Ishikawa (cell line): ENCODE measurements around the gene GNA14.

Experiments used
- CEBPB ChIP-seq: IDR thresholded peaks from 2 replicates; pipeline ENCODE4 v1.6.1; 2012
- CREB1 ChIP-seq: IDR thresholded peaks from 2 replicates; pipeline ENCODE4 v1.6.1; 2012; ENCODE audit warnings: low read depth
- EGR1 ChIP-seq: IDR thresholded peaks from 2 replicates; pipeline ENCODE4 v1.6.1; 2012
- EP300 ChIP-seq: IDR thresholded peaks from 2 replicates; pipeline ENCODE4 v1.6.1; 2012; ENCODE audit warnings: borderline replicate concordance
- FOXM1 ChIP-seq: IDR thresholded peaks from 2 replicates; pipeline ENCODE4 v1.6.1; 2012; ENCODE audit warnings: low read depth, borderline replicate concordance
- NFIC ChIP-seq: IDR thresholded peaks from 2 replicates; pipeline ENCODE4 v1.6.1; 2012
- RAD21 ChIP-seq: IDR thresholded peaks from 2 replicates; pipeline ENCODE4 v1.6.1; 2012; ENCODE audit warnings: low read depth
- TAF1 ChIP-seq: IDR thresholded peaks from 2 replicates; pipeline ENCODE4 v1.6.1; 2012; ENCODE audit warnings: low read depth, mild to moderate bottlenecking
- TCF12 ChIP-seq: IDR thresholded peaks from 2 replicates; pipeline ENCODE4 v1.6.1; 2012; ENCODE audit warnings: low read depth
- TEAD4 ChIP-seq: IDR thresholded peaks from 2 replicates; pipeline ENCODE4 v1.6.1; 2012
- USF1 ChIP-seq: IDR thresholded peaks from 2 replicates; pipeline ENCODE4 v1.6.1; 2012
- YY1 ChIP-seq: IDR thresholded peaks from 2 replicates; pipeline ENCODE4 v1.6.1; 2012; ENCODE audit warnings: low read depth
- ZBTB7A ChIP-seq: IDR thresholded peaks from 2 replicates; pipeline ENCODE4 v1.6.1; 2012; ENCODE audit warnings: low read depth
- TF ChIP-seq, protein P1 (sequence below): IDR thresholded peaks from 2 replicates; pipeline ENCODE4 v1.6.1; 2012; ENCODE audit warnings: low read depth, mild to moderate bottlenecking
- TF ChIP-seq, protein P2 (sequence below): IDR thresholded peaks from 2 replicates; pipeline ENCODE4 v1.6.1; 2012

GNA14 gene

DNA sequence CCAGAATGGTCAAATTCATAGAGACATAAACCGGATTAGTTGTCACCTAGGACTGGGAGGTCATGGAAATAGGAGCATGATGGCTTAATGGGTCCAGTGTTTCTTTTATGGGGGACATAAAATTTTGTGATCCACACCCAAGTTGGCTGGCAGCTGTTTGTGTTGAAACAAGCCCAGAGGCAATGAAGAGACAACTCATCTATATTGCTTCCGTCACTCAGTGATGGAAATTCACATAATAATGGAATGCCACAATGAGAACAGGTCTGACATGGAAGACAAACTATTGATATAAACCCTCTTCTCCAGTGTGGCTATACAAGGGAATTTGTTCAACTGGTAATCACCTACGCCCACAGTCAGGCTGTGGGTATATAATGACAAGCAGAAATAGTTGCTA is 173.2 kb downstream of the GNA14 start:
- TF ChIP-seq, protein P1, sequence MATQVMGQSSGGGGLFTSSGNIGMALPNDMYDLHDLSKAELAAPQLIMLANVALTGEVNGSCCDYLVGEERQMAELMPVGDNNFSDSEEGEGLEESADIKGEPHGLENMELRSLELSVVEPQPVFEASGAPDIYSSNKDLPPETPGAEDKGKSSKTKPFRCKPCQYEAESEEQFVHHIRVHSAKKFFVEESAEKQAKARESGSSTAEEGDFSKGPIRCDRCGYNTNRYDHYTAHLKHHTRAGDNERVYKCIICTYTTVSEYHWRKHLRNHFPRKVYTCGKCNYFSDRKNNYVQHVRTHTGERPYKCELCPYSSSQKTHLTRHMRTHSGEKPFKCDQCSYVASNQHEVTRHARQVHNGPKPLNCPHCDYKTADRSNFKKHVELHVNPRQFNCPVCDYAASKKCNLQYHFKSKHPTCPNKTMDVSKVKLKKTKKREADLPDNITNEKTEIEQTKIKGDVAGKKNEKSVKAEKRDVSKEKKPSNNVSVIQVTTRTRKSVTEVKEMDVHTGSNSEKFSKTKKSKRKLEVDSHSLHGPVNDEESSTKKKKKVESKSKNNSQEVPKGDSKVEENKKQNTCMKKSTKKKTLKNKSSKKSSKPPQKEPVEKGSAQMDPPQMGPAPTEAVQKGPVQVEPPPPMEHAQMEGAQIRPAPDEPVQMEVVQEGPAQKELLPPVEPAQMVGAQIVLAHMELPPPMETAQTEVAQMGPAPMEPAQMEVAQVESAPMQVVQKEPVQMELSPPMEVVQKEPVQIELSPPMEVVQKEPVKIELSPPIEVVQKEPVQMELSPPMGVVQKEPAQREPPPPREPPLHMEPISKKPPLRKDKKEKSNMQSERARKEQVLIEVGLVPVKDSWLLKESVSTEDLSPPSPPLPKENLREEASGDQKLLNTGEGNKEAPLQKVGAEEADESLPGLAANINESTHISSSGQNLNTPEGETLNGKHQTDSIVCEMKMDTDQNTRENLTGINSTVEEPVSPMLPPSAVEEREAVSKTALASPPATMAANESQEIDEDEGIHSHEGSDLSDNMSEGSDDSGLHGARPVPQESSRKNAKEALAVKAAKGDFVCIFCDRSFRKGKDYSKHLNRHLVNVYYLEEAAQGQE: no peak
- no peak for TF ChIP-seq RAD21
- TF ChIP-seq USF1: no peak
- no peak for TF ChIP-seq TEAD4
- TF ChIP-seq TAF1: no peak
- TF ChIP-seq EGR1: no peak
- TF ChIP-seq, protein P2, sequence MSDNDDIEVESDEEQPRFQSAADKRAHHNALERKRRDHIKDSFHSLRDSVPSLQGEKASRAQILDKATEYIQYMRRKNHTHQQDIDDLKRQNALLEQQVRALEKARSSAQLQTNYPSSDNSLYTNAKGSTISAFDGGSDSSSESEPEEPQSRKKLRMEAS: no peak
- TF ChIP-seq NFIC: no peak

GRCh38 chr9:77472646-77473045 is 175.5 kb downstream of the GNA14 start:
- TF ChIP-seq, protein P1: no peak
- no peak for TF ChIP-seq TAF1
- TF ChIP-seq USF1: no peak
- no peak for TF ChIP-seq CREB1
- no peak for TF ChIP-seq YY1
- no peak for TF ChIP-seq FOXM1
- TF ChIP-seq CEBPB: no peak
- no peak for TF ChIP-seq EGR1
- TF ChIP-seq, protein P2: no peak
- no peak for TF ChIP-seq TEAD4
- TF ChIP-seq ZBTB7A: no peak
- no peak for TF ChIP-seq RAD21
- TF ChIP-seq NFIC: no peak

GRCh38 chr9:77471572-77471971 is 176.6 kb downstream of the GNA14 start:
- TF ChIP-seq EP300 (no peak), EGR1 (no peak), TEAD4 (no peak), ZBTB7A (no peak), USF1 (no peak), NFIC (no peak), FOXM1 (no peak)

DNA sequence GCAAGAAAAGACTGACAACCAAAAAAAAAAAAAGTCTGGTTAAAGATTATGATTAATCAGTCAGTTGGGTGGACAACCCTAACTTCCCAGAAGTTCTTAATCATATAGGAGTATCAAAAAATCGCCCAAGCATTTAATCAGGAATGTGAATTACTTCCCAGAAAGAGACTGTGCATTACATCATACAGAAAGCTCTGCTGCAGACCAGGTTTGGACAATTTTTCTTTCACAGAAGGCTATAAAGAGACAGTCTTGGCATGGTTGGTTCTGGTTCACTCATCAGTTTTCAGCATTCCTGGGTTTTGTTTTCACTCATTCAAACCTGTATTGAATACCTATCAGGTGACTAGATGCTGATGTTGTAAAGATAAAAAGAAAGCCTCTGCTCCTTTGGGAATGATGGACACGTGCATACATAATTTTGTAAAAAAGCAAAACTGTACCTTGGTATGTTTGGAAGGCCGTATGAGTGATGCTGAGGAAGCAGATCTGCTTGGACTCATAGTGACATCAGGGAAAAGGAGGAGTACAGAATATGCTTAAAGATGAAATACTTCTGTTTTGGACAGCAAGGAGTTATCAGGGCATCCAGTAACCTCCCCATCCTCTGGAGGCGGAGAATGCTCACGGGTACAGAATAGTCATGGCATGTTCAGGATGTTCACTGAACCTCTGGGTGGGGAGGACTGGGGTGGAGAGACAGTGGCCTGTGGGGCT is 178.4 kb downstream of the GNA14 start:
- TF ChIP-seq YY1: no peak
- no peak for TF ChIP-seq CREB1
- no peak for TF ChIP-seq RAD21
- TF ChIP-seq TEAD4: no peak
- no peak for TF ChIP-seq USF1
- TF ChIP-seq EGR1: no peak
- TF ChIP-seq, protein P1: no peak
- no peak for TF ChIP-seq TCF12
- no peak for TF ChIP-seq ZBTB7A
- no peak for TF ChIP-seq EP300
